NCI-H2171 (cell line): Measurements from ENCODE around the gene TTC28.
"Not testable (repeated sequence)": the region's sequence is repeated elsewhere in the genome, so short reads cannot be mapped to it uniquely, and the experiment has no call there.

ENCODE experiments used
- DNase-seq: peaks from one replicate; lab custom pipeline; 2025; lab: John Stamatoyannopoulos, UW

The TTC28 gene

DNA sequence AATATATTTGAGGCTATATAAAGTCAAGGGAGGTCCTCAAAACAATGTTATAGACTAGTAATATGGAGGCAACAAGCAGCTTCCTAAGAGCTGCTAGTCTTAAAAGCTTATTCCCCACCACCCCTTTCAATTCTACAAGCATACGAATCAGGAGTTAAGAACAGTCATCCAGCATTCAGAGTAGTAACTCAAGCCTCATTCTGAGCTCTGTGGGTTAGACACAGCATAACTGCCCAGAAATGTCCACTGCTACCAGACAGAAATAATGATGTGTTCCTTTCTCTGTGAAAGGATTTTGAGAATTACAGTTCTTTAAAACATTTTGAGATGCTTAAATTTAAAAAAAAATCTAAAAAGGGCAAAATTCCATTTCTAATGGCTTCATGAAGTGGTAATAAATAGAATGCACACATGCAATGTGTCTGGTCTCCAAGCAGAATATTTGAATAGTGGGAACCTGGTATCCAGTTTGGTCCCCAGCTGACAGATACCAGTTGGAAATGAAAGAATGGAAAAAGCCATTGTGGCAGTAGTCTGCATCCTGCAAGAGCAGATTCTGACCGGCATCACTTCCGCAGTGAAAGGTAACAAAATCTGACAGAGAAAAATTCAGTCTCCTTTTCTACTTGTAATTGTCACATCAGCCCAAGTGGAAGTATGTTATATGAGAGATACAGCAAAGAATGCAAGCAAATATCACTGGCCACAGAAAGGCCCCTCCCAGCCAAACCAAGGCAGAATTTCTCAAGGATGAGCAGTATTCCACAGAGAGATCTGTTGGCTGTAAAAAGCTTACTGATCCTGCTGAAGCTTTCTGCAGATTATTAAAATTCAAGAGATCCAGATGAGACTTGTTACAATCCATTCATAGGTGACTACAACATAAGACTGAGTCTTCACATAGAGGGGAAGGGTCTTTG is 449.8 kb downstream of the TTC28 start:
- no peak for DNase-seq

DNA sequence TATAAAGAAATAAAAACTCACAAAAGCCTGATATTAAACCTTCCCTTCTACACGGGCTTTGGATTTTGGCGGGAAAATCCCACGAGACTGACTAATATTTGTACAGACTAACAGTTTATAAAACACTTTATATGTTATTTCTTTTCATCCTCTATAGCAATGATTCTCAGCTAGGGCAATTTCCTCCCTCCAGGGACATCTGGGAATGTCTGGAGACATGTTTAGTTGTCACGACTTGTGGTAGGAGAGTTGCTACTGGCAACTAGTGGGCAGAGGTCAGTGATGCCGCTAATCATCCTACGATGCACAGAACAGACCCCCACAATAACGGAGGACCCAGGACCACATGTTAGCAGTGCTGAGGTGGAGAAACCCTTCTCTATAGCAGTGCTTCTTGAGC is 455.8 kb downstream of the TTC28 start:
- DNase-seq: no peak

DNA sequence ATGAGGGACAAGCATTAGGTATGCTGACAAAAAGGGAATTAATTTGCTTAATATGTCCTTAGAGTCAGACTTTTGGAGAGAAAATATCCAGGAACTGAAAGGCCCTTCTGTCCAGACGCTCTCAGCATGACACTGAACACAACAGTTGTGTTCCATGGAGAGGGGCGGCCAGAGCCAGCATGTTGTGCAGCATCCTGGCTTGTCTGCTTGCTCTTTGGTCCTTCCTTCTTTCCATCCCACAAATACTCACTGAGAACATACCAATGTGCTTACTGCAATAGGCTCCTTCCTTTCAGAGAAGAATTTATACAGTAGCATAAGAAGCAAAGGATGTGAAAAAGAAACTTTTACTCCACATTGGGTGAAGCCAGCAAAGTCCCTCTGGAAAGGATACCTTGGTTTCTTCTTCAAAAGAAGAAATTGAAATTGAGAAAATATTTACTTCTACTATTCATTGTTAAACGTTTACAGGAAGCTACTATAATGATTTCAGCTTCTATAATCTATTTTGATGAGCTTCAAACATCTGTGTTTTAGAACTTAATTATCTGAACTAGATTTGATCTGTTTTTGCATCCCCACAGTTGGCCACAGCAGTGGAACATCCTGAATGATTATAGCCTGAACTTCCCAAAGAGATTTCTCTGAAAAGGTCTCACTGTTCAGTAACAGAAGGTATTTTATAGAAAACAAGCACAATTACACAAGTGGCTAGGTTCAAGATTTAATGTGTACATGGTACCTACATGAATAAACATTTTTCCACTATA is 456.5 kb downstream of the TTC28 start:
- DNase-seq: no peak

DNA sequence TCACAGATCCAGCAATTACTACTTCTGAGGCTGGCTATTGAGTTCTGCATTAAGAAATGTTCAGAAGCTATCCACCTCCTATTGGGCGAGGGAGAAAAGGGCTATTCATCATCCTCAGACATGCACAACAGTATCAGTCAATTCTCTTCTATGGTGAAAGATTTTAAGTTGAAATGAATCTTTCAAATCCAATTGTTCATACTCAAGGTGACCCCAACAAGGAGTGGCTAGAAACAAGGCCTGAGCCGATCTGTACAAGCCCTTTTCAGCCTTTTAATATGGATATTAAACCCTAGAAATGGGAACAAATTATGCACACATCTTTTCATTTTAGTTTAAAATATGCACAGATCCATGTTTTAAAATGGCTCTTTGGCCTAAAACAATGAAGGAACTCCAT is 457.1 kb downstream of the TTC28 start:
- DNase-seq: no peak

DNA sequence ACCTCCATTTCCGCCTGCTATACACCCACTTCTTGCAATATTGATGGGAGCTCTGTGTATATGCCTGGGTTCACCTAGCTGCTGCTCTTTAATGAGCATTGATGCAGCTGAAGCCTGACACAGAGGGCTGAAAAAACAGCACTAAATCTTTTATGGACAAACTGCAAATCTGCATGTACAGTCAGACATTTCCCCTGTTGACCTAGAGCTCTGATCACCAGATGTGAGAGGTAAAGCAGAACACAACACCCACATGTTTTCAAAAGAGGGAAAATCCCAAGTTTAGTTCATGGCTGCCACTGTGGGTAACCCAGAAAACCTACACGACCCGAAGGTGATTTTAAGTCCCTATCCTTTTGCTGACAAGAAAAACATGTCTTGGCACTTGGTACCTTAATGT is 457.6 kb downstream of the TTC28 start:
- DNase-seq: no peak

DNA sequence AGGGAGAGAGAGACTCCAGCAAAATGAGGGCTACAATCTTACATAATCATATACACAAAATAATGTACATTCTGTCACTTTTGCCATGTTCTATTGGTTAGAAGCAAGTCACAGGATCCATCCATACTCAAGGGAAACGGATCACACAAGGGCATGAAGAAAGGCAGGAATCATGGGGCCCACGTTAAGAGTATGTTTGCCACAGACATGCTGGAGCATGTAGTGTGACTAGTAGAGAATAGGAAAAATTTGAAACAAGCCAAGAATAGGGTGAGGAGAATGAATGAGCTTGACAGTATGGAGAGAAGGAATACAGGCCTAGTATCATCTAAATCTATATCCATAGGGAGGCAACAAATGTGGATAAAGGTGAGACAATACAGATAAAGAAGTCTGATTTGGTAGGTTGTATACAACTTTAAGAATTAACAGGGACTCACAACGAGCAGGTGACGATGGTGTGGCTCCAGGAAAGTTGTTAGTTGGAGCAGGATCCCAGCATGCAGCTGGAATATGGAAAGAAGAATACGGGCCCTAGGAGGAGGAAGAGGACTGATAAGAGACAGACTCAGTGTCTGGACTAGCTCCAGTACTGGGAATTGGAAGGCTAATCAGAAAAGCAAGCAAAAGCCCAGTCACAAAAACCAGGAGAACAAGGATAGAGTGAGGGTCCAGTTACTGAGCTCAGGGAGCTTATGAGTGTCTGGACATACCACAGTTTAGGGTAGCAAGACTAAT is 458.8 kb downstream of the TTC28 start:
- DNase-seq: no peak

DNA sequence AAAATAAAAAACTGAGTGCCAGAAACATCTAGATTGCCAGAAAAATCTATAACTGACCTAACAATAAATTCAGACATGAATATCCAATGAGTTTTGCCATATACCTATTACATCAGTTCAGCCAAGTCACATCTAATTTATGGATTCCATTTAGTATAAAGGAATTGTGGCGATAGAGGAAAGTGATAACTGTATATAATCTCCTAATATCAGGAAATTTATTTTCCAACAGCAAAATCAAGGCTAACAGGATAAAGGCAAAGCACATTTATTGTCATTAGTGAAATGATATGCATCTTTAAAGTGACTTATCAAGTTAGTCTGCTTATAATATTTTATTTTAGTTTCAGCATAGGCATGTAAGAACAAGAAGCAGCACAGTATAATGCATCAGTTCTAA is 462.4 kb downstream of the TTC28 start:
- no peak for DNase-seq

DNA sequence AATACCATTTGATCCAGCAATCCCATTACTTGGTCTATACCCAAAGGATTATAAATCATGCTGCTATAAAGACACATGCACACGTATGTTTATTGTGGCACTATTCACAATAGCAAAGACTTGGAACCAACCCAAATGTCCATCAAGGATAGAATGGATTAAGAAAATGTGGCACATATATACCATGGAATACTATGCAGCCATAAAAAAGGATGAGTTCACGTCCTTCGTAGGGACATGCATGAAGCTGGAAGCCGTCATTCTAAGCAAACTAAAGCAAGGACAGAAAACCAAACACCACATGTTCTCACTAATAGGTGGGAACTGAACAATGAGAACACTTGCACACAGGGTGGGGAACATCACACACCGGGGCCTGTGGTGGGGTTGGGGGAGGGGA is 464.9 kb downstream of the TTC28 start:
- DNase-seq: not testable (repeated sequence)

DNA sequence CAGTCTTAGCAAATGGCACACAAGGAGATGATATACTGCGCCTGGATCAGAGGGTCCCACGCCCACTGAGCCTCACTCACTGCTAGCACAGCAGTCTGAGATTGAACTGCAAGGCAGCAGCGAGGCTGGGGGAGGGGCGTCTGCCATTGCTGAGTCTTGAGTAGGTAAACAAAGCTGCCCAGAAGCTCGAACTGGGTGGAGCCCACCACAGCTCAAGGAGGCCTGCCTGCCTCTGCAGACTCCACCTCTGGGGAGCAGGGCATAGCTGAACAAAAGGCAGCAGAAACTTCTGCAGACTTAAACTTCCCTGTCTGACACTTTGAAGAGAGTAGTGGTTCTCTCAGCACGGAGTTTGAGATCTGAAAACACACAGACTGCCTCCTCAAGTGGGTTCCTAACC is 470.2 kb downstream of the TTC28 start:
- not testable (repeated sequence) for DNase-seq

DNA sequence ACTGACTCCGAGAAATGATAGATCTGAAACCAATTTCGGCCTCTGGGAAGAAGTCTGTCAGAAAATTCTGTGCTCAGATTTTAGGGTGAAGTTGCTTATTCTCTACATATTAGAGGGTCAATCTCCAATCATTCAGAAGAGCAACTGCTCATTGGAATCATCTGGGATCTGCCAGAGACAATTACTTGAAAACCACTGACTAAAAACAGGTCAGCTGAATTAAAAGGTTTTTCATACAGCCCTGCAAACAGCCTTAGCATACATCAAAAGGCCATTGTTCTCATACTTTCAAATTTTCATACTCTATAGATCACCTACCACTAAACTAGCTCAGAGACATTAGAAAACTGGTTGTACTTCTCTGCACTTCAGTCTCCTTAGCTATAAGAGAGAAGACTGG is 470.9 kb downstream of the TTC28 start:
- DNase-seq: no peak

DNA sequence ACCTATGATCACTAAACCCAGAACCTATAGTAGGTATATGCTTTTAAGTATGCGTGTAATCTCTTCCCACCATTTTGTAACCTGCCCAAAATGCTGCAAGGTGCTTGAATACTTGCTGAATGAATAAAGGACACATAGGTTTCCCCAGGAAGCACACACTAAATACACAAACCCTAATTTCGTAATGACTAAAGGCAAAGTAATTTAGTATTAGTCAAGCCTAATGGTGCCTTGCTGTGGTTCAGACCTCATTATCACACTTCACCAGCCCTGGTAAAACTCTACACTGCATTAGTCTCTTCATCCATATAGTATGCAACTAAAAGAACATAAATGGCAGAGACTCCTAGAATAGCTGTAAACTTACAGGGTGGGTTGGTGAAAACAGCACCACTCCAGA is 471.6 kb downstream of the TTC28 start:
- no peak for DNase-seq

DNA sequence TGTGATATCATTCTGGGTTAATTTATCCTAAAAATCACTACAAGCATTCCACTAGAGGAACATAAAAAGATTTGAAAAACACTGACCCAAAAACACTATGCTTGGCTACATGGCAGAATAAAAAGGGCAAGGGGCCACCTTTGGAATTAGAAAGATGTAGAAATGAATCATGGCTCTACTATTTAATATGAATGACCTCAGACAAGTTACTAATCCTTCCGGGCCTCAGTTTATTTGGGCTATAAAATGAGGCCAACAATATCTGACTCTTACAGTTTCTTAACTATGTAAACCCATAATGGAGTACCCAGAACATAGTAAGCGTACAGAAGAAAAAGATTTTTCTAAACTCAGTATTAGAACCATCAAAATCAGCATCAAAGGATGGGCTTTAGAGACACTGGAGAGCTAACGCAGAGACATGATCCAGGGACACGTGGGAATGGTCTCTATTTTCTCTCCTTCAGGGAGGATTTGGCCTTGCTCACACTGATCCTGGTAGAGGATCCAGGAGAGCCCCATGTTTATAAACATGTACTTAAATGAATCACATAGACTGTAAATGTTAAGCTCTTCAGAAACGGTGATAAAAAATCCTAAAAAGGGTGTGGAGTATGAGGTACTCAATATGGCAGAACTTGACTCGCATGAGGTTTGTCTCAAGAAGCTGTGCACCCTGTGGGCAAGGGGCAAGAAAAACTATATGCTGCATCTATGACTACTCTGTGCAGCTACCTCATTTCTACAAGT is 472.2 kb downstream of the TTC28 start:
- DNase-seq: no peak

DNA sequence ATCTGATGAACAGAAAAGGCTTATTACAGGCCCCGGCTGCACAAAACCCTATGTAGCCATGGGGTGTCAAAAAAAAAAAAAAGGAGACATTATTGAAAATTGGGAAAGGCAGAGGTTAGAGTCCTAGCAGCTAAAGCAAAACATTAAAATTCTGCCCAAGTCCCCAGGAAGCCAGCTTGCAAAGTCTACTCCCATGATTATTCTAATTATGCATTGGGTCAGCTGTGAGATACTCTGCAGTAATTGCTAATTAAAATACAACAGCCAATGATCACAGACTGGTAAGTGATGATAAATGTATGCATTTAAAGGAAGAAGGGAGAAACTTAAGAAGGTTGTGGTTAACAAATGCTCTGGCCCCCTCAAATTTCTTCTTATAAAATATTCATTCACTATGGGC is 473.7 kb downstream of the TTC28 start:
- DNase-seq: no peak

DNA sequence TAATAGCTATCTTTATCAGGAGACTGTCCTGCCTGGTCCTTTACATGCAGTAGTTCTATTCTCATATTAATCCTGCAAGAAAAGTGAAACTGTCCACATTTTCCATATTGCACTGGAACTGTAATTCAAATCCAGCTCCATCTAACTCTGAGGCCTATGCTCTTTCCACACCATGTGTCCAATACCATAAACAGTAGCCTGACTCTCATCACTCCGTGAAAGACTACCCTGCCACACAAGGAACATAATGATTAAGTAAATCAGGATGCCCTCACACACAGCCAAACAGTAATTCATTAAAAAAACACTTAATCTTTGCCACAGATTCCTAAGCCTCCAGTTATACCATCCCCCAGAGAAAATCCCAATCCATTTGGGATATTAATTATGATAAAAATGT is 475.3 kb downstream of the TTC28 start:
- no peak for DNase-seq

DNA sequence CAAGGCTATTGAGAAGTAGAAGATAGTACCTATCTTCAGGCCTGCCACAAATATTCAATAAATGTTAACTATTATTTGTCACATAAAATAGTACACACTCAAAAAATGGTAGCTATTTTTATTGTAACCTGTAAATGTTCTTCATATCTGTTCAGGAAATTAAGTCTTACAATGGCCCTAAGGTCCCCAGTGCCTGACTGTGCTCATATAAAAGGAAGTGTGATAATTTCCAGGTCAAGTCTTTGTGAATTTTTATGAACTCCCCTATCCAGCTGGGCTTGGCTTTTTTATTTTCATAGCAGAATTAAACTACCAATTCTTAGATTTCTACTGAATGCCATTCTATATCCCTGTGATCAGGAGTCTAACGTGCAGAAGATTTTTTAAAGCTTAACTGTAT is 476.4 kb downstream of the TTC28 start:
- no peak for DNase-seq

DNA sequence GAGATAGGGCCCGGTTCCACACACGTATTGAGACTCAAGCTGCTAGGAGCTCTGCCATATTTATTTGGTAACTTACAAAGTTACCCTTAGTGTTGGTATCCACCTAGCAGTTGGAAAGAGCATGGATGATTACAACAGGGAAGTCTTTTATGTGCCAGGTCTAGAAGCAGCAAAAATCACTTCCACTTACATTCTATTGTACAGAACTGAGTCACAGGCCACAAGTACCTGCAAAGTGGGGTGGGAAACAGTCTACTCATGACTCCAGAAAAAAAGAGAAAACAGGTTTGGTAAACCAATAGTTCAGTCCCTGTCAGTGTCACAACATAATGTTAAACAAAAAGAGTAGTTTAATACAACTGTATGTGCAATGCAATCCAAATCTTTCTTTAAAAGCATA is 480.9 kb downstream of the TTC28 start:
- DNase-seq: no peak

DNA sequence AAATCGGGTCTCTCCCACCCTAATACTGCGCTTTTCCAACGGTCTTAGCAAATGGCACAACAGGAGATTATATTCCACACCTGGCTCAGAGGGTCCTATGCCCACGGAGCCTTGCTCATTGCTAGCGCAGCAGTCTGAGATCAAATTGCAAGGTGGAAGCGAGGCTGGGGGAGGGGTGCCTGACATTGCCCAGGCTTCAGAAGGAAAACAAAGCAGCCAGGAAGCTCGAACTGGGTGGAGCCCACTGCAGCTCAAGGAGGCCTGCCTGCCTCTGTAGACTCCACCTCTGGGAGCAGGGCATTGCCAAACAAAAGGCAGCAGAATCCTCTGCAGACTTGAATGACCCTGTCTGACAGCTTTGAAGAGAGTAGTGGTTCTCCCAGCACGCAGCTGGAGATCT is 488.1 kb downstream of the TTC28 start:
- DNase-seq: peak; percentile 37

DNA sequence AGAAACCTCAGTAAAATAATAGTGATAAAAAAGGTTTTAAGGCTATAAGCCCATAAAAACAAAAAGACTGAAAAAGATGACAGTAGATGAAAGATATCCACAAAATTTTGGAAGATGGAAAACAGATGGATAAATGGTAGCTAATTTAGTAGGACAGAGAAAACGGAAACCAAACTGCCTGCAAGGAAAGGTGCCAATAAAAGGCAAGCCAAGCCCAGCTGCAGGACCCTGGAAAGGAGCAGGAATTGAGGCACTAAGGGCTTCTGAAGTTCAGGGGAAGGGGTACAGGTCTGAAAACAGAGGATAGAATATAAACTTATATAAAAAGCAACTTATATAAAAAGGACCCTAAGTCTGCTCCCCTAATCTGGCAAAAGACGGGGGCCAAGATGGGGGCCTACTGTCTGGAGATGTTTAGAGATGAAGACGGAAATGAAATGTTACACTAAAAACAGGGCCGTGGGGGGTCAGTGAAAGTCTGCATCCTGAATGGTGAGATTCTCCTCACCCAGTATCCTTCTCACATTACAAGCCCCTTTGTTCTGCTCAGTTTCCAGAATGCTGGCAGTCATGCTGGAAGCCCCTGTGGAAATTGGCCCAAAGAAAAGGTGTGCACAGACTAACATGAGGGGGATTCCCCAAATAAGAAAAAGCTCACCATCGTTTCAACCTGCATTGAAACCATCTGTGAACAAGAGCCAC is 491.3 kb downstream of the TTC28 start:
- no peak for DNase-seq

DNA sequence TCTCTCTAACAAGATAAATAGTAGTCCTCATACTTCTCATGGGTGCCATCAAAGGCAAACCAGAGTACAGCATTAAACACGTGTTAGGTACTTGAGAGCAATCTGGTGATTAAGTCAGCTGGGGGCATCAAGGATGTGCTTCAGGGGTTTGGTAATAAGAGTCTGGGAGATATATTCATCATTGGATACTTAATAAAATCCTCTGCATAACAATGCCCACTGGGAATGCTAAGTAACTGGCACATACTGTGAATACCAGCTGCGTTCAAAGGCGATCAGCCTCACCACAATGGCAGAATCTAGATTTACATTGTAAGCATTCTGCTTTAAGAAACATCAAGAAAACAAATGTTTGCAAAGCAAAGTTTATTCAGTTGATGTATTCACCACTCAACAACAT is 492.0 kb downstream of the TTC28 start:
- peak; percentile 16 for DNase-seq

DNA sequence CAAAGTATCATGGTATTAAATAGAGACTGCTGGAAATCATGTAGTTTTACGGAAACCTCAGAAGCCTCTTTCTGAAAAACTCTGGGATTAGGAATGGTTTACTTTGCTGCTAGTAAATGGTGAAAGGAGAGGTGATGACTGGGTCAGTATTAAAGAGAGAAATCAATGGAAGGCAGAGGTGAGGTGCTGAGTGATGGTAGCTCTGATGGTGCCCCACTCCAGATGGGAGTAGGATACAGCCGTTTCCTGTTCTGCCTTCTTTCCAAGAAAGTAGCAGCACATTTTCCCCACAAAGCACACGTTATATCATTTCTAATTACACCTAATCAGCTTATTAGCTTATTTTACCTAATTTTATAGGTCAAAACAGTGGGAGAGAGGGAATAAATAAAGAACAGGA is 493.0 kb downstream of the TTC28 start:
- no peak for DNase-seq

DNA sequence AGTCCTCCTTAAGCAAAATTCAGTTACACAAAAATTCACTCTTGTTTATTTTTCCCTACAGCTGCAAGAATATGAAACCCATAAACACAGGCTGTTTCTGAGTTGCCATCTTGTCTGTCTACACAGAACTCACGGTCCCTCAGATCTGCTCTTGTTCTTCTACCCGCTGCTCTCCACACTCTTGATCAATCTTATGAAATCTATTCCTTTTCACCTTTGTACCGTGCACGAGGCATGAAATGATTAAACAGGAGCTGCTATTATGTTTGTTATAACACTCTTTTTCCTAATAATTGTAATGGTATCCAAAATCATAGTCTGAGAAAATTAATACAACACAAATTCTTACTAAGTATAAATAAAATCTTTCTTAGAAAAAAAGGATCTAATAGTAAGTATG is 494.5 kb downstream of the TTC28 start:
- DNase-seq: no peak
